Fibroblast of skin of right biceps (primary cell): Measurements from ENCODE around the gene IL6.

Experiments used
- DNase-seq: peaks from one replicate; pipeline ENCODE4 v3.0.0-alpha.2; 2013

Gene IL6

GRCh38 chr7:22729180-22729825 is 2.3 kb downstream of the IL6 start:
- DNase-seq: no peak

- no peak for DNase-seq
Measured at GRCh38 chr7:22730066-22730710, 3.2 kb downstream of the IL6 start.

- peak; percentile 38 for DNase-seq
Measured at GRCh38 chr7:22730921-22731654, 4.1 kb downstream of the IL6 start.

GRCh38 chr7:22731766-22732165 is 4.8 kb downstream of the IL6 start:
- no peak for DNase-seq

GRCh38 chr7:22732556-22733126 is 5.6 kb downstream of the IL6 start:
- no peak for DNase-seq

GRCh38 chr7:22733761-22734160 is 6.8 kb downstream of the IL6 start:
- DNase-seq: no peak

GRCh38 chr7:22743014-22743413 is 16.0 kb downstream of the IL6 start:
- DNase-seq: no peak

- DNase-seq: no peak
Measured at GRCh38 chr7:22751341-22751740, 24.3 kb downstream of the IL6 start.

- no peak for DNase-seq
Measured at GRCh38 chr7:22757338-22757994, 30.5 kb downstream of the IL6 start.

GRCh38 chr7:22758576-22758975 is 31.6 kb downstream of the IL6 start:
- no peak for DNase-seq

- DNase-seq: peak; percentile 18
Measured at GRCh38 chr7:22759721-22760120, 32.7 kb downstream of the IL6 start.

- peak; percentile 15 for DNase-seq
Measured at GRCh38 chr7:22762866-22763265, 35.9 kb downstream of the IL6 start.

- no peak for DNase-seq
Measured at GRCh38 chr7:22765609-22766008, 38.6 kb downstream of the IL6 start.

- DNase-seq: peak; percentile 58
Measured at GRCh38 chr7:22771194-22771871, 44.3 kb downstream of the IL6 start.

GRCh38 chr7:22771872-22772228 is 44.9 kb downstream of the IL6 start:
- no peak for DNase-seq

GRCh38 chr7:22772885-22773284 is 45.9 kb downstream of the IL6 start:
- no peak for DNase-seq

GRCh38 chr7:22776964-22777363 is 50.0 kb downstream of the IL6 start:
- DNase-seq: no peak

GRCh38 chr7:22779730-22780323 is 52.8 kb downstream of the IL6 start:
- peak; percentile 7 for DNase-seq

- DNase-seq: peak; percentile 88
Measured at GRCh38 chr7:22781230-22781711, 54.3 kb downstream of the IL6 start.
